Mucosa of stomach (tissue), 1 donor: Measurements from ENCODE around the gene TAF11L6.
"Not testable (repeated sequence)": the region's sequence is repeated elsewhere in the genome, so short reads cannot be mapped to it uniquely, and the experiment has no call there.

Source experiments
- H3K27me3 ChIP-seq: one replicate; pipeline ENCODE4 v1.7.0; 2013; ENCODE audit warnings: mild to moderate bottlenecking, low read length; ENCODE audit not compliant: control insufficient read depth, insufficient read depth
- H3K36me3 ChIP-seq: one replicate; pipeline ENCODE4 v1.7.0; 2013; ENCODE audit warnings: low read length; ENCODE audit not compliant: control insufficient read depth, insufficient read depth
- H3K4me1 ChIP-seq: one replicate; pipeline ENCODE4 v1.7.0; 2013; ENCODE audit warnings: mild to moderate bottlenecking, low read length; ENCODE audit not compliant: control insufficient read depth, insufficient read depth
- H3K4me3 ChIP-seq: one replicate; pipeline ENCODE4 v1.7.0; 2013; ENCODE audit warnings: low read length
- H3K9ac ChIP-seq: one replicate; pipeline ENCODE4 v1.7.0; 2013; ENCODE audit warnings: mild to moderate bottlenecking, low read length, moderate library complexity
- H3K9me3 ChIP-seq: one replicate; pipeline ENCODE4 v1.7.0; 2013; ENCODE audit warnings: mild to moderate bottlenecking, low read length, moderate library complexity; ENCODE audit not compliant: control insufficient read depth
- donor health status: Pancreatic carcinoma.

TAF11L6 gene

DNA sequence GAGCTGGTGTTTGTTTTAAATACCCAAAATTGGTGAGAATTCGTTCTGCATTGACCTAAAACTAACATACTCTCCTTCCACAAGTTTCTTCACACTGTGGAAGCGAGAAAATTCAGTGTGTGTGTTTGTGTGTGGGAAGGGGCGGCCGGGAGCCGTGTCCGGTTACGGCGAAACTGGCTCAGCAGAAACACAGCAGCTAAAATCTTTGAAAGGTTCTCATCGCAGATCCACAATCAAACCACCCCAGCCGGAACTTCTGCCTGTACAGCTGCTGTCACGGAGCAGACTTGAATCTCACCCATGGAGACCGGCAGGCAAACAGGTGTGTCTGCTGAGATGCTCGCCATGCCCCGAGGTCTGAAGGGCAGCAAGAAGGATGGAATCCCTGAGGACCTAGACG is at the start of gene TAF11L6:
TSS of gene TAF11L6 (plus strand) at position 301 of the 400 bp plus-strand sequence.
- H3K9ac ChIP-seq, H3K36me3 ChIP-seq, H3K27me3 ChIP-seq, H3K4me3 ChIP-seq, H3K4me1 ChIP-seq, H3K9me3 ChIP-seq: not testable (repeated sequence)

DNA sequence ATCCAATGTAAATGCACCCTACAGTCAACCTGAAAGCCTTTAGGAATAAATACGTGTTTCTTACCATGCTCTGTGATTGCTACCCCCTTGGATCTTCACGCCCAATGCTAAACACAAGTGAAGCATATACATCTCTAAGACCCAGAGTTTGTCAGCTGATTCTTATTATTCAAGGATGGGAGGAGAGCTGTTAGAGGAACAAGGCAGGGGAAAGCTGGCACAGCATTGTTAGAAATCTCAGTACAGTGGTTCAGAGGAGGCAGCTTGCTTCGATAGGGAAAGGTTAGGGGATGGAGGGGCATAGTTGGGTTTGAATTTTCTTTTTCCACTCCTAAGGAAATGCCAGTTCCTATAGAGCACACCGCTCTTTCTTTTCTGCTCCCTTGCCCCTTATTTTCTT is 47.1 kb upstream of the TAF11L6 start:
- Histone ChIP-seq H3K27me3 (no peaks in the 10 kb centered on the region), H3K4me3 (no peak overlapping the region), H3K36me3 (no peaks in the 10 kb centered on the region), H3K9me3 (no peaks in the 10 kb centered on the region), H3K9ac (no peak overlapping the region), H3K4me1 (no peaks in the 10 kb centered on the region)

GRCh38 chr5:17482790-17483189 is 45.7 kb upstream of the TAF11L6 start:
- H3K4me1 ChIP-seq, result no peaks in the 10 kb centered on the region
- no peak overlapping the region for H3K4me3 ChIP-seq
- no peaks in the 10 kb centered on the region for H3K27me3 ChIP-seq
- no peak overlapping the region for H3K9ac ChIP-seq
- H3K36me3 ChIP-seq, result no peaks in the 10 kb centered on the region
- H3K9me3 ChIP-seq, result no peaks in the 10 kb centered on the region

DNA sequence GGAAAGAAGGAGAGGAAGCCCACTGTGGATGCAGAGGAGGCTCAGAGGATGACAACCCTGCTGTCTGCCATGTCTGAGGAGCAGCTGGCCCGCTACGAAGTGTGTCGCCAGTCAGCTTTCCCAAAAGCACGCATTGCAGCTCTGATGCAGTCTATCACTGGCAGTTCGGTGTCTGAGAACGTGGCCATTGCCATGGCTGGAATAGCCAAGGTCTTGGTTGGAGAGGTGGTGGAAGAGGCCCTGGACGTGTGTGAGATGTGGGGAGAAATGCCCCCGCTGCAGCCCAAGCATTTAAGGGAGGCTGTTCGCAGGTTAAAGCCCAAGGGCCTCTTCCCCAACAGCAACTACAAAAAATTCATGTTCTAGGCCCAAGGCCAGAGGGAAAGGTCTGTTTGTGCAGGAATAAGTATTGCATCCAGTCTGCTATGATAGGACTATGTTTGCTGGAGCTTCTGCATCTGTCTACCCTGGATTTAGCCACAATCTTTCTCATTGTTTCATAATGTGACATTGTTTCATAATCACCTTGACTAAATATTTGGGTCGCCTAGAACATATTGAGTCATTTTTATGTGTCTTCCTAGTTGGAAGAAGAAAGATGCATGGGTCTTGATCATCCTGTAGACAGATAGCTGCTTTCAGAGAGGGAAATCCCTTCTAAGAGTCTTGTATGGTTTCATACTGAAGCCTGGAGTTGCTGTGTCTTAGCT is 41.9 kb upstream of the TAF11L6 start:
- not testable (repeated sequence) for H3K36me3 ChIP-seq, H3K9me3 ChIP-seq, H3K27me3 ChIP-seq, H3K4me1 ChIP-seq, H3K4me3 ChIP-seq, H3K9ac ChIP-seq

DNA sequence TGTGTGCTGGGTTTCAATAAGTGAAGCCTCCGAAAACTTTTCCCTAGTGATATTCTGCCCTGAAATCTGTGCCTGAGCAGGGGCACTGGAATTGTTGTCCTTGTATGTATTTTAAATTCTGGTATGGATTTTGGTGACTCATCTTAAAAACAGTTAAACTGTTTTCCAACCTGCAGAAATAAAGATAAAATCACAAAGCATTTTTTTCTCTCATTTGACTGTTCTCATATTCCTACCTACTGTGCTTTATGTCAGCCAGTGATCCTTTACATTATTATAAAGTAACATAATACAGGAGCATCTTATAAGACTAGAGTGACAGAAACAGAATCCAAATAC is 41.3 kb upstream of the TAF11L6 start:
- Histone ChIP-seq H3K36me3 (no peaks in the 10 kb centered on the region), H3K9ac (no peak overlapping the region), H3K4me1 (no peaks in the 10 kb centered on the region), H3K4me3 (no peak overlapping the region), H3K9me3 (no peaks in the 10 kb centered on the region), H3K27me3 (no peaks in the 10 kb centered on the region)

DNA sequence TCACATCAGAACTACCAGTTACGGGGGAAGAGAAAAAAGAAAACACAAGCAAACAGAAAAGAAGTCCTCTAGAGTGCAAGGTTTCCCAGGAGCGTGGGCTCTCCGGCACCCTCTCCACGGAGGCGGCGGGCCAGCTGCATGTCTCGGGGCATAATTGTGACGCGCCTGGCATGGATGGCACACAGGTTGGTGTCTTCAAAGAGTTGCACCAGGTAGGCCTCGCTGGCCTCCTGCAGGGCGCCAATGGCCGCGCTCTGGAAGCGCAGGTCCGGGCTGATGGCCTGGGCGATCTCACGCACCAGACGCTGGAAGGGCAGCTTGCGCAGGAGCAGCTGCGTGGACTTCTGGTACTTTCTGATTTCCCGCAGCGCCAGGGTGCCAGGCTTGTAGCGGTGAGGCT is 37.2 kb upstream of the TAF11L6 start:
- H3K27me3 ChIP-seq, H3K4me3 ChIP-seq, H3K9me3 ChIP-seq, H3K36me3 ChIP-seq, H3K9ac ChIP-seq, H3K4me1 ChIP-seq: not testable (repeated sequence)

GRCh38 chr5:17492770-17493169 is 35.7 kb upstream of the TAF11L6 start:
- Histone ChIP-seq H3K36me3 (no peaks in the 10 kb centered on the region), H3K4me3 (no peak overlapping the region), H3K4me1 (no peaks in the 10 kb centered on the region), H3K9me3 (no peaks in the 10 kb centered on the region), H3K9ac (no peak overlapping the region), H3K27me3 (no peaks in the 10 kb centered on the region)

DNA sequence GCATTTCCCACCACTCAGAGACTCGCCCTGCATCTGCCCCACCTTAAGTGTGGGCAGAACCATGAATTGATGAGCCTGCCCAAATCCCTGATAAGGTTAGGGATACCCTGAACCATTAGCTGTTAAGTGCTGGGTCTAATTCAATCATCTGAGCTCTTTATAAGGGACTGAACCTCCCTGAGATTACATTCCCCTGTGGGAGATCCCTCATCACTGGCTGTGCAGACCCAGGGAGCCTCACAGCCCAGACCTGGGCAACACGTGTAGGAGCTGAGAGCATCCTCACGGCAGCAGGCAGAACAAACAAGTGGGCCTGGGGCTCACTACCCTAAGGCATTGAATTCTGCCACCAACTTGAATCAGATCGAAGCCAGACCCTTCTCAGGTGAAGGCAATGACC is 31.0 kb upstream of the TAF11L6 start:
- H3K9ac ChIP-seq, result no peak overlapping the region
- H3K9me3 ChIP-seq, result no peaks in the 10 kb centered on the region
- no peaks in the 10 kb centered on the region for H3K4me1 ChIP-seq
- no peak overlapping the region for H3K4me3 ChIP-seq
- no peaks in the 10 kb centered on the region for H3K27me3 ChIP-seq
- no peaks in the 10 kb centered on the region for H3K36me3 ChIP-seq

GRCh38 chr5:17497931-17498330 is 30.5 kb upstream of the TAF11L6 start, which contains the start of gene TAF11L2:
TAF11L2 (plus strand) TSS chr5:17498231.
- H3K4me1 ChIP-seq, H3K9me3 ChIP-seq, H3K27me3 ChIP-seq, H3K4me3 ChIP-seq, H3K9ac ChIP-seq, H3K36me3 ChIP-seq: not testable (repeated sequence)

DNA sequence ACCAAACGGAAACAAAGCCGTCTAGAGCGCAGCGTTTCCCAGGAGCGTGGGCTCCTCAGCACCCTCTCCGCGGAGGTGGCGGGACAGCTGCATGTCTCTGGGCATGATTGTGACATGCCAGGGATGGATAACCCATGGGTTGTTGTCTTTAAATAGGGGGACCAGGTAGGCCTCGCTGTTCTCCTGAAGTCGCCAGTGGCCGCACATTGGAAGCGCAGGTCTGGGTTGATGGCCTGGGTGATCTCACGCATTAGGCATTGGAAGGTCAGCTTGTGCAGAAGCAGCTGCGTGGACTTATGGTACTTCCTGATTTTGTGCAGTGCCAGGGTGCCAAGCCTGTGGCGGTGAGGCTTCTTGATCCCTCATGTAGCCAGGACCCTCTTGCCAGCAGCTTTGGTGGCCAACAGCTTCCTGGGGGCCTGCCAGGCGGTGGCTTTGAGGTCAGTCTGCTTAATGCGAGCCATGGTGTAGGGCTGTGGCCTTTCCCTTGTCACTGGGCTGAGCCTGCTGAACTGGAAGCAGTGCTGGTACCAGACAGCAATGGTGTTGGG is 16.6 kb upstream of the TAF11L6 start:
- Histone ChIP-seq H3K9me3 (no peaks in the 10 kb centered on the region), H3K4me3 (no peak overlapping the region), H3K4me1 (no peaks in the 10 kb centered on the region)

DNA sequence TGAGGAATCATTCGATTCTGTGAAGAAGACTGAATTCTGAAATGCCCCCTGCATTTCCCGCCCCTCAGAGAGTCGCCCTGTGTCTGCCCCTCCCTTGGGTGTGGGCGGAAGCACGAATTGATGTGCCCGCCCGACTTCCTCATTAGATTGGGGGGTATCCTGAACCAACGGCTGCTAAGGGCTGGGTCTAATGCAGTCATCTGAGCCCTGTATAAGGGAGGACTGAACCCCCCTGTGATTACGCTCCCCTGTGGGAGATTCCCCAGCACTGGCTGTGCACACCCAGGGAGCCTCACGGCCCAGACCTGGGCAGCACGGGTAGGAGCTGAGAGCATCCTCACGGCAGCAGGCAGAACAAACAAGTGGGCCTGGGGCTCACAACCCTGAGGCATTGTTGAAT is 10.9 kb upstream of the TAF11L6 start:
- not testable (repeated sequence) for H3K4me1 ChIP-seq, H3K36me3 ChIP-seq, H3K9me3 ChIP-seq, H3K27me3 ChIP-seq, H3K4me3 ChIP-seq, H3K9ac ChIP-seq

More for the DNA sequence above, 16.6 kb upstream of the TAF11L6 start:
- no peaks in the 10 kb centered on the region for H3K36me3 ChIP-seq
- H3K27me3 ChIP-seq, result no peaks in the 10 kb centered on the region
- no peak overlapping the region for H3K9ac ChIP-seq

- H3K36me3 ChIP-seq, H3K4me1 ChIP-seq, H3K4me3 ChIP-seq, H3K9ac ChIP-seq, H3K9me3 ChIP-seq, H3K27me3 ChIP-seq: not testable (repeated sequence)
These were observed 10.4 kb upstream of the TAF11L6 start, which contains the start of gene TAF11L3 for GRCh38 chr5:17518067-17518466. TAF11L3 (plus strand) TSS chr5:17518367.

DNA sequence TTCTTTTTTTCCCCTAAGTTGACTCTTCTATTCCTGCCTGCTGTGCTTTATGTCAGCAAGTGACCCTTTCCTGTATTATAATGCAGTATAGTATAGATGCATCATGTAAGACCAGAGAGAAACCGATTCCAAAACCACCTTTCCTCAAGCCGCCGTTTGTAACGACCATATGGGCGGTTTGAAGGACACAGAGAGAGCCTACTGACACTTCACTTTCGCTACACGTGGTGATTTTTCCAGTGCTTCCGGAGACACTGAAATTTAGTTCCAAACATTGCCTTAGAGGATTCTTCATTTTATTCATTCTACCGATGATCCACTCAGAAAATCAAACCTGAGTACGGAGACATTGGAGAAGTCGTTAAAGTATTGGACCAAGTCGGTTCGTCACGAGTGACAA is 9.0 kb upstream of the TAF11L6 start:
- H3K4me1 ChIP-seq, H3K4me3 ChIP-seq, H3K9ac ChIP-seq, H3K27me3 ChIP-seq, H3K9me3 ChIP-seq, H3K36me3 ChIP-seq: not testable (repeated sequence)
